ENCODE data around the gene CCNB3.

- no peak for TF ChIP-seq CTCF (conservative IDR thresholded peaks at IDR 0.05; ENCODE audit: low read depth, low read length)
- TF ChIP-seq POLR2A (IDR thresholded peaks at IDR 0.05; ENCODE audit: low read depth, low read length), result no peak
- no peak for TF ChIP-seq CEBPB (IDR thresholded peaks at IDR 0.05; ENCODE audit: low read depth, low read length)
- no peak for TF ChIP-seq SMC3 (IDR thresholded peaks at IDR 0.05; ENCODE audit: low read depth, low read length)
- no peak for TF ChIP-seq RAD21 (IDR thresholded peaks at IDR 0.05; ENCODE audit: low read length)
- no peak for TF ChIP-seq USF2 (IDR thresholded peaks at IDR 0.05; ENCODE audit: low read depth, low read length)
- no peak for TF ChIP-seq RFX5 (IDR thresholded peaks at IDR 0.05; ENCODE audit: low read depth, low read length)
- TF ChIP-seq RCOR1 (IDR thresholded peaks at IDR 0.05; ENCODE audit: insufficient replicate concordance, low read length), result no peak
Observed at GRCh38 chrX:50200907-50201306, 3.7 kb upstream of the CCNB3 start, which contains the start of gene AKAP4.
